Uterus (tissue), 4 donors: ENCODE data around the gene ARHGEF7. TPM values are rescaled to one million over a fixed set of nuclear protein-coding genes. Genes with fewer than 3 reads are reported as not detected.
"Not testable (repeated sequence)": the region's sequence is repeated elsewhere in the genome, so short reads cannot be mapped to it uniquely, and the experiment has no call there.

Source experiments
- DNase-seq, 2 donors: peaks; one replicate each; pipeline ENCODE4 v3.0.0-alpha.2; 2019 to 2020
- H3K27ac ChIP-seq, 2 donors: fragments of 200-600 bp; sonication (generic); 1 replicate in 1 of 2; 2 replicates in 1 of 2; pipeline ENCODE4 v1.5.1; 2016 to 2018
- H3K27me3 ChIP-seq, 2 donors: fragments of 200-600 bp; sonication (generic); one replicate each; pipeline ENCODE4 v1.5.1; 2018 to 2019; ENCODE audit warnings: control low read depth in 1 of 2
- H3K36me3 ChIP-seq, 2 donors: fragments of 200-600 bp; sonication (generic); one replicate each; pipeline ENCODE4 v1.5.1; 2019; ENCODE audit warnings: control low read depth in 1 of 2
- H3K4me1 ChIP-seq, 2 donors: fragments of 200-600 bp; sonication (generic); one replicate each; pipeline ENCODE4 v1.5.1; 2018 to 2019; ENCODE audit warnings: control low read depth in 1 of 2
- H3K4me3 ChIP-seq, 2 donors: fragments of 200-600 bp; sonication (generic); 1 replicate in 1 of 2; 2 replicates in 1 of 2; pipeline ENCODE4 v1.5.1; 2018 to 2019; ENCODE audit warnings: mild to moderate bottlenecking in 1 of 2
- H3K9me3 ChIP-seq, 2 donors: fragments of 200-600 bp; sonication (generic); one replicate each; pipeline ENCODE4 v1.5.1; 2019; ENCODE audit warnings: control low read depth in 1 of 2
- CTCF ChIP-seq, 4 experiments: fragments of 200-600 bp in 2 of 4; fragments of 450-650 bp in 2 of 4; sonication (generic) in 2 of 4; IDR thresholded peaks; one replicate each; pipeline ENCODE4 v1.5.1; 2016 to 2019; ENCODE audit warnings: antibody characterized with exemption in 4 of 4, mild to moderate bottlenecking in 2 of 4, moderate library complexity in 1 of 4
- POLR2A ChIP-seq, 2 donors: fragments of 450-650 bp; IDR thresholded peaks; one replicate each; pipeline ENCODE4 v1.6.1; 2016; ENCODE audit warnings: antibody characterized with exemption in 2 of 2, mild to moderate bottlenecking in 1 of 2, moderate library complexity in 1 of 2
- intact Hi-C: fragments of 100-400 bp; cut with DNase I; formaldehyde crosslinking; loops from one replicate; pipeline ENCODE4 v1.15.1; 2023; ENCODE audit warnings: low total_unique reads
- total RNA-seq, 4 donors: library from RNA; depleted of rRNA in 3 of 4; stranded (reverse); fragments of >200 nt in 3 of 4; gene quantifications; one replicate each; pipeline versions ENCODE4 v1.1.0 to v1.2.4, GENCODE V29; 2014 to 2023
- donor health status: DM: yes; HTN: yes; CAD: no.

The ARHGEF7 gene
- total RNA-seq, 4 donors from 2014 or later, result 42.6 to 152 (median 127) TPM

GRCh38 chr13:111186305-111186935 is 71.3 kb downstream of the ARHGEF7 start:
- Histone ChIP-seq H3K36me3 (no peaks in the 10 kb centered on the region), H3K27me3 (no peaks in the 10 kb centered on the region), H3K9me3 (no peaks in the 10 kb centered on the region), H3K4me3 (no peak overlapping the region), H3K4me1 (peaks cover 0 to 5% of the 10 kb centered on the region in 2 donors), H3K27ac (peak overlapping the region; percentile 29 to 61)
- DNase-seq, result no peak
- TF ChIP-seq CTCF (IDR thresholded peaks at IDR 0.05), result no peak
- no peak for TF ChIP-seq POLR2A (IDR thresholded peaks at IDR 0.05)
- intact Hi-C loops, result no loop called here

- TF ChIP-seq CTCF (IDR thresholded peaks at IDR 0.05) (no peak), POLR2A (IDR thresholded peaks at IDR 0.05) (no peak)
- H3K9me3 ChIP-seq, result no peaks in the 10 kb centered on the region
- intact Hi-C loops, result no loop called here
- peaks cover 0 to 5% of the 10 kb centered on the region in 2 donors for H3K4me1 ChIP-seq
- no peaks in the 10 kb centered on the region for H3K27me3 ChIP-seq
- peak overlapping the region; percentile 45 to 61 for H3K27ac ChIP-seq
- no peak overlapping the region for H3K4me3 ChIP-seq
- no peak for DNase-seq
- no peaks in the 10 kb centered on the region for H3K36me3 ChIP-seq
Observed at GRCh38 chr13:111187960-111188541, 72.9 kb downstream of the ARHGEF7 start.

GRCh38 chr13:111189064-111189505 is 74.0 kb downstream of the ARHGEF7 start:
- H3K9me3 ChIP-seq, DNase-seq, H3K4me3 ChIP-seq, H3K4me1 ChIP-seq, H3K27me3 ChIP-seq, H3K36me3 ChIP-seq, intact Hi-C loops: not testable (repeated sequence)
- peak overlapping the region in 1 of 2 donors; percentile 61 for H3K27ac ChIP-seq

GRCh38 chr13:111189516-111189915 is 74.4 kb downstream of the ARHGEF7 start:
- intact Hi-C loops, H3K27ac ChIP-seq, H3K4me1 ChIP-seq: not testable (repeated sequence)

GRCh38 chr13:111193223-111193622 is 78.1 kb downstream of the ARHGEF7 start:
- H3K27ac ChIP-seq, H3K4me1 ChIP-seq: not testable (repeated sequence)

More at GRCh38 chr13:111189516-111189915, 74.4 kb downstream of the ARHGEF7 start:
- not testable (repeated sequence) for H3K4me3 ChIP-seq, DNase-seq, H3K9me3 ChIP-seq, H3K36me3 ChIP-seq, H3K27me3 ChIP-seq

GRCh38 chr13:111194651-111195050 is 79.5 kb downstream of the ARHGEF7 start:
- H3K36me3 ChIP-seq, H3K9me3 ChIP-seq, DNase-seq, H3K27me3 ChIP-seq, intact Hi-C loops, H3K4me1 ChIP-seq, H3K4me3 ChIP-seq, H3K27ac ChIP-seq: not testable (repeated sequence)

More at GRCh38 chr13:111193223-111193622, 78.1 kb downstream of the ARHGEF7 start:
- H3K4me3 ChIP-seq, H3K36me3 ChIP-seq, intact Hi-C loops, H3K9me3 ChIP-seq, H3K27me3 ChIP-seq, DNase-seq: not testable (repeated sequence)

- DNase-seq, intact Hi-C loops, H3K27ac ChIP-seq, H3K9me3 ChIP-seq, H3K27me3 ChIP-seq, H3K36me3 ChIP-seq, H3K4me3 ChIP-seq, H3K4me1 ChIP-seq: not testable (repeated sequence)
Observed at GRCh38 chr13:111198732-111199378, 83.7 kb downstream of the ARHGEF7 start.
